CD14-positive monocyte (primary cell): ENCODE results near the gene SF1. TPM values are rescaled to one million over a fixed set of nuclear protein-coding genes. Genes with fewer than 3 reads are reported as not detected.

Experiments
- DNase-seq, 3 donors: peaks; one replicate each; pipeline ENCODE4 v3.0.0-alpha.2; 2011 to 2022
- H2AFZ ChIP-seq: 2 replicates; pipeline ENCODE4 v1.6.0; 2012; ENCODE audit warnings: mild to moderate bottlenecking, low read depth, low read length, inconsistent platforms; ENCODE audit not compliant: insufficient read depth, poor library complexity, severe bottlenecking
- H3K27ac ChIP-seq, 2 donors: 1 replicate in 1 of 2; 2 replicates in 1 of 2; pipeline ENCODE4 v1.5.1; 2012 to 2013; ENCODE audit warnings: low read length in 2 of 2, control low read depth in 1 of 2, inconsistent platforms in 1 of 2, low read depth in 1 of 2, mild to moderate bottlenecking in 1 of 2
- H3K27me3 ChIP-seq, 2 donors: one replicate each; pipeline versions ENCODE4 v1.6.0 to v1.6.1; 2011 to 2013; ENCODE audit warnings: low read length in 2 of 2; ENCODE audit not compliant: control insufficient read depth in 2 of 2, insufficient read depth in 2 of 2
- H3K36me3 ChIP-seq, 2 donors: replicated peaks in 1 of 2; 1 replicate in 1 of 2; 2 replicates in 1 of 2; pipeline versions ENCODE4 v1.5.1 to v1.6.1; 2012 to 2013; ENCODE audit warnings: low read length in 2 of 2, control low read depth in 1 of 2, inconsistent platforms in 1 of 2, mild to moderate bottlenecking in 1 of 2; ENCODE audit not compliant: insufficient read depth in 2 of 2, control insufficient read depth in 1 of 2
- H3K4me1 ChIP-seq, 2 donors: 1 replicate in 1 of 2; 2 replicates in 1 of 2; pipeline versions ENCODE4 v1.5.1 to v1.6.1; 2012 to 2013; ENCODE audit warnings: low read length in 2 of 2, control low read depth in 1 of 2, inconsistent platforms in 1 of 2, mild to moderate bottlenecking in 1 of 2, moderate library complexity in 1 of 2; ENCODE audit not compliant: insufficient read depth in 2 of 2, control insufficient read depth in 1 of 2
- H3K4me2 ChIP-seq: replicated peaks from 2 replicates; pipeline ENCODE3; 2012; ENCODE audit warnings: low read length, moderate library complexity, mild to moderate bottlenecking; ENCODE audit not compliant: poor library complexity, severe bottlenecking; ENCODE audit errors: extremely low read depth
- H3K4me3 ChIP-seq, 3 experiments: fragments of 200-600 bp in 1 of 3; sonication (generic) in 1 of 3; replicated peaks in 1 of 3; 1 replicate in 2 of 3; 2 replicates in 1 of 3; pipeline ENCODE4 v1.5.1; 2011 to 2013; ENCODE audit warnings: low read length in 3 of 3, mild to moderate bottlenecking in 3 of 3, control low read depth in 2 of 3, low read depth in 2 of 3, inconsistent platforms in 1 of 3, moderate library complexity in 1 of 3
- H3K79me2 ChIP-seq: 2 replicates; pipeline ENCODE4 v1.6.0; 2012; ENCODE audit warnings: mild to moderate bottlenecking, control low read depth, inconsistent platforms, low read length, moderate library complexity; ENCODE audit not compliant: insufficient read depth
- H3K9ac ChIP-seq: 2 replicates; pipeline ENCODE4 v1.6.0; 2017; ENCODE audit warnings: low read length, mild to moderate bottlenecking; ENCODE audit not compliant: insufficient read depth, poor library complexity, severe bottlenecking
- H3K9me3 ChIP-seq, 2 donors: replicated peaks in 1 of 2; 1 replicate in 1 of 2; 2 replicates in 1 of 2; pipeline versions ENCODE4 v1.5.1 to v1.6.1; 2012 to 2013; ENCODE audit warnings: low read length in 2 of 2, control low read depth in 1 of 2; ENCODE audit not compliant: control insufficient read depth in 1 of 2, insufficient read depth in 1 of 2
- H4K20me1 ChIP-seq: 2 replicates; pipeline ENCODE4 v1.6.0; 2012; ENCODE audit warnings: mild to moderate bottlenecking, low read length, control low read depth, moderate library complexity; ENCODE audit not compliant: insufficient read depth
- H3K27ac Mint-ChIP-seq, 7 donors: one replicate each; pipeline ENCODE4 v1.8.0; 2020; ENCODE audit warnings: mild to moderate bottlenecking in 7 of 7, mixed read lengths in 7 of 7, moderate library complexity in 6 of 7, inconsistent platforms in 2 of 7
- H3K27me3 Mint-ChIP-seq, 3 donors: one replicate each; pipeline ENCODE4 v1.8.0; 2021 to 2022; ENCODE audit warnings: low read depth in 3 of 3, mild to moderate bottlenecking in 3 of 3, mixed read lengths in 3 of 3, moderate library complexity in 3 of 3, inconsistent platforms in 1 of 3
- H3K36me3 Mint-ChIP-seq, 2 donors: one replicate each; pipeline ENCODE4 v1.8.0; 2020; ENCODE audit warnings: mixed read lengths in 2 of 2, inconsistent platforms in 1 of 2, mild to moderate bottlenecking in 1 of 2
- H3K4me1 Mint-ChIP-seq: one replicate; pipeline ENCODE4 v1.8.0; 2020; ENCODE audit warnings: mild to moderate bottlenecking, mixed read lengths
- H3K4me3 Mint-ChIP-seq, 2 donors: one replicate each; pipeline ENCODE4 v1.8.0; 2020; ENCODE audit warnings: mild to moderate bottlenecking in 2 of 2, mixed read lengths in 2 of 2, moderate library complexity in 1 of 2
- H3K9me3 Mint-ChIP-seq, 7 donors: one replicate each; pipeline ENCODE4 v1.8.0; 2020 to 2022; ENCODE audit warnings: mixed read lengths in 7 of 7, mild to moderate bottlenecking in 6 of 7, moderate library complexity in 6 of 7, inconsistent platforms in 2 of 7
- CTCF ChIP-seq: fragments of 200-600 bp; IDR thresholded peaks from one replicate; pipeline ENCODE4 v1.8.0; 2022; ENCODE audit warnings: antibody characterized with exemption, mild to moderate bottlenecking
- WGBS: methylation state at CpG from one replicate; pipeline ENCODE4 v1.1.5; 2013; ENCODE audit warnings: missing lambda C conversion rate; ENCODE audit not compliant: insufficient coverage; 5-methylcytosine and 5-hydroxymethylcytosine counted together
- intact Hi-C, 2 donors: fragments of 100-400 bp; cut with micrococcal nuclease; formaldehyde crosslinking; loops; one replicate each; pipeline versions ENCODE4 v1.15.0 to v1.15.1; 2023
- polyA plus RNA-seq, 3 donors: library from polyadenylated mRNA; depleted of rRNA in 1 of 3; unstranded in 2 of 3; stranded (reverse) in 1 of 3; fragments of 300-500 nt in 2 of 3; fragments of >200 nt in 1 of 3; fragmentation: Illumina TruSeq in 2 of 3; gene quantifications; 1 replicate in 2 of 3; 2 replicates in 1 of 3; pipeline ENCODE4 v1.2.3, GENCODE V29; 2012 to 2021

Gene SF1
- polyA plus RNA-seq, 3 donors: 31.6 to 302 (median 47.7) TPM

- Histone ChIP-seq H2AFZ (no peak overlapping the region), H3K79me2 (no peaks in the 10 kb centered on the region), H4K20me1 (no peaks in the 10 kb centered on the region), H3K27me3 (no peaks in the 10 kb centered on the region), H3K27ac (no peak overlapping the region), H3K4me3 (no peak overlapping the region), H3K9me3 (no peaks in the 10 kb centered on the region), H3K4me2 (no peak overlapping the region), H3K4me1 (no peaks in the 10 kb centered on the region), H3K36me3 (no peaks in the 10 kb centered on the region), H3K9ac (no peak overlapping the region)
- H3K4me1 Mint-ChIP-seq: peaks cover 3% of the 10 kb centered on the region
- no peak overlapping the region for H3K27ac Mint-ChIP-seq
- TF ChIP-seq CTCF: no peak
- intact Hi-C loops: no loop called here
- WGBS: 98% methylated on average over 47 of the region's 52 CpGs
- H3K9me3 Mint-ChIP-seq: peaks cover 0 to 2% (median 0%) of the 10 kb centered on the region in 7 donors
- DNase-seq: no peak
- no peaks in the 10 kb centered on the region for H3K36me3 Mint-ChIP-seq
- H3K4me3 Mint-ChIP-seq: no peak overlapping the region
- peaks cover 0 to 2% (median 2%) of the 10 kb centered on the region in 3 donors for H3K27me3 Mint-ChIP-seq
Measured at GRCh38 chr11:64826578-64827450, 48.5 kb upstream of the SF1 start.

GRCh38 chr11:64826062-64826461 lies 47.7 kb upstream of the SF1 start:
- Histone ChIP-seq H3K27ac (no peak overlapping the region), H3K79me2 (no peaks in the 10 kb centered on the region), H3K36me3 (no peaks in the 10 kb centered on the region), H4K20me1 (no peaks in the 10 kb centered on the region), H3K9me3 (no peaks in the 10 kb centered on the region), H3K4me2 (no peak overlapping the region), H3K27me3 (no peaks in the 10 kb centered on the region), H2AFZ (no peak overlapping the region), H3K4me3 (no peak overlapping the region), H3K4me1 (no peaks in the 10 kb centered on the region), H3K9ac (no peak overlapping the region)
- no peak for TF ChIP-seq CTCF
- H3K27ac Mint-ChIP-seq: no peak overlapping the region
- H3K4me3 Mint-ChIP-seq: no peak overlapping the region
- peaks cover 3% of the 10 kb centered on the region for H3K4me1 Mint-ChIP-seq
- H3K27me3 Mint-ChIP-seq: peaks cover 0 to 3% (median 2%) of the 10 kb centered on the region in 3 donors
- WGBS: 91% methylated on average over 6 of the region's 7 CpGs
- no peak for DNase-seq
- H3K36me3 Mint-ChIP-seq: no peaks in the 10 kb centered on the region
- intact Hi-C loops: no loop called here
- H3K9me3 Mint-ChIP-seq: peaks cover 0 to 2% (median 0%) of the 10 kb centered on the region in 7 donors
